ENCODE measurements around the gene APOL5. TPM values are rescaled to one million over a fixed set of nuclear protein-coding genes. Genes with fewer than 3 reads are reported as not detected.

Gene APOL5
- total and polyA plus RNA-seq, 9 of the 15 experiments (the other 6 are each of a cell fraction or from before 2014, with no cell fraction given): not detected

GRCh38 chr22:35754761-35755160 is 37.1 kb downstream of the APOL5 start:
- POLR2A ChIA-PET: no interaction called here
- DNase-seq (ENCODE audit: extremely low read depth in 1 of 4, low spot score in 3 of 4) (no peak), FAIRE-seq (no peak), ATAC-seq (no peak)
- BruUV-seq (replicated peaks): no TSS peak
- Histone ChIP-seq H3K9ac (ENCODE audit: insufficient read depth in 1 of 2, low read depth in 2 of 2, low read length in 2 of 2) (no peak overlapping the region), H3K4me1 (replicated peaks in 1 of 2; ENCODE audit: control insufficient read depth in 2 of 2, insufficient read depth in 2 of 2, low read length in 2 of 2) (no peaks in the 10 kb centered on the region), H2AFZ (ENCODE audit: low read depth, low read length) (no peak overlapping the region), H3K9me3 (replicated peaks; ENCODE audit: control insufficient read depth, insufficient read depth, low read depth, low read length) (no peaks in the 10 kb centered on the region), H3K9me1 (ENCODE audit: control insufficient read depth, insufficient read depth, low read length) (no peaks in the 10 kb centered on the region), H3K36me3 (ENCODE audit: control insufficient read depth, insufficient read depth, low read length) (peaks cover 2% of the 10 kb centered on the region; the same call in 2 of the 3 replicates), H4K20me1 (replicated peaks; ENCODE audit: control insufficient read depth, insufficient read depth, low read length) (no peaks in the 10 kb centered on the region), H3K27me3 (ENCODE audit: control insufficient read depth in 2 of 2, insufficient read depth in 2 of 2, low read length in 2 of 2) (no peaks in the 10 kb centered on the region), H3K4me2 (ENCODE audit: insufficient read depth, low read length) (no peak overlapping the region), H3K27ac (ENCODE audit: extremely low read depth, low read depth, low read length) (no peak overlapping the region), H3K4me3 (no peak overlapping the region), H3K79me2 (ENCODE audit: control insufficient read depth, insufficient read depth, low read length) (no peaks in the 10 kb centered on the region)
- intact Hi-C loops (cut with micrococcal nuclease): no loop called here
- in situ Hi-C loops (cut with MboI): no loop called here
- TF ChIP-seq FOXP4 (CRISPR knock-in tag; IDR thresholded peaks at IDR 0.05; ENCODE audit: borderline replicate concordance) (no peak), IRF2 (CRISPR knock-in tag; IDR thresholded peaks at IDR 0.05) (no peak), JUN (IDR thresholded peaks at IDR 0.05; ENCODE audit: borderline replicate concordance, low read depth, low read length) (no peak), JUN (CRISPR knock-in tag; IDR thresholded peaks at IDR 0.05; ENCODE audit: borderline replicate concordance) (no peak), ZNF584 (CRISPR knock-in tag; IDR thresholded peaks at IDR 0.05; ENCODE audit: low read depth) (no peak), LARP7 (IDR thresholded peaks at IDR 0.05) (no peak), ZSCAN29 (IDR thresholded peaks at IDR 0.05) (no peak), FOS (IDR thresholded peaks at IDR 0.05; ENCODE audit: extremely low read depth, insufficient read length) (no peak), HDAC8 (tag; IDR thresholded peaks at IDR 0.05) (no peak), HMGN3 (IDR thresholded peaks at IDR 0.05; ENCODE audit: borderline replicate concordance, extremely low read depth, insufficient read length, low read depth, low read length) (no peak), ZNF695 (CRISPR knock-in tag; IDR thresholded peaks at IDR 0.05) (no peak), ZFX (CRISPR knock-in tag; IDR thresholded peaks at IDR 0.05) (no peak), ZNF324 (CRISPR knock-in tag; IDR thresholded peaks at IDR 0.05) (no peak), PRMT5 (CRISPR knock-in tag; IDR thresholded peaks at IDR 0.05) (no peak), FOXK1 (CRISPR knock-in tag; IDR thresholded peaks at IDR 0.05; ENCODE audit: borderline replicate concordance) (no peak), TBL1XR1 (IDR thresholded peaks at IDR 0.05; ENCODE audit: low read length in 2 of 2) (no peak), ZEB2 (IDR thresholded peaks at IDR 0.05) (no peak), BCOR (IDR thresholded peaks at IDR 0.05) (no peak), BRF1 (IDR thresholded peaks at IDR 0.05; ENCODE audit: borderline replicate concordance, extremely low read depth, insufficient read length) (no peak), ZNF124 (CRISPR knock-in tag; IDR thresholded peaks at IDR 0.05) (no peak), ZNF280B (CRISPR knock-in tag; IDR thresholded peaks at IDR 0.05) (no peak)
- 66% methylated on average over 2 of the region's 2 CpGs for WGBS (ENCODE audit: insufficient coverage, low coverage, missing lambda C conversion rate)
- CTCF ChIA-PET (ENCODE audit: low intra/inter-chr PET ratio): no interaction called here
